Smooth muscle cell (in vitro differentiated cells): Measurements from ENCODE around the gene GRIK4. TPM values are rescaled to one million over a fixed set of nuclear protein-coding genes. Genes with fewer than 3 reads are reported as not detected.

ENCODE experiments used
- DNase-seq: peaks from one replicate; lab custom pipeline; 2025; ENCODE audit not compliant: unreplicated experiment; lab: John Stamatoyannopoulos, UW
- H2AFZ ChIP-seq: fragments of 200-600 bp; sonication (generic); 2 replicates; pipeline ENCODE4 v1.6.0; 2016; ENCODE audit warnings: antibody characterized with exemption, low read depth, mild to moderate bottlenecking
- H3F3A ChIP-seq: fragments of 200-600 bp; sonication (generic); 2 replicates; pipeline ENCODE4 v1.6.0; 2017; ENCODE audit warnings: antibody characterized with exemption, low read depth
- H3K27ac ChIP-seq: fragments of 200-600 bp; sonication (generic); 2 replicates; pipeline ENCODE4 v1.5.1; 2016; ENCODE audit warnings: low read depth, mild to moderate bottlenecking
- H3K27me3 ChIP-seq: fragments of 200-600 bp; sonication (generic); 2 replicates; pipeline ENCODE4 v1.6.1; 2016; ENCODE audit warnings: low read depth, mild to moderate bottlenecking
- H3K36me3 ChIP-seq: fragments of 200-600 bp; sonication (generic); 2 replicates; pipeline ENCODE4 v1.5.1; 2016; ENCODE audit warnings: low read depth
- H3K4me1 ChIP-seq: fragments of 200-600 bp; sonication (generic); 2 replicates; pipeline ENCODE4 v1.5.1; 2016; ENCODE audit warnings: low read depth
- H3K4me2 ChIP-seq: fragments of 200-600 bp; sonication (generic); 2 replicates; pipeline ENCODE4 v1.6.0; 2016; ENCODE audit warnings: mild to moderate bottlenecking
- H3K4me3 ChIP-seq: fragments of 200-600 bp; sonication (generic); 2 replicates; pipeline ENCODE4 v1.5.1; 2016; ENCODE audit warnings: mild to moderate bottlenecking
- H3K79me2 ChIP-seq: fragments of 200-600 bp; sonication (generic); 2 replicates; pipeline ENCODE4 v1.6.0; 2016; ENCODE audit warnings: low read depth, mild to moderate bottlenecking
- H3K9ac ChIP-seq: fragments of 200-600 bp; sonication (generic); 2 replicates; pipeline ENCODE4 v1.6.0; 2016; ENCODE audit warnings: low read depth
- H3K9me3 ChIP-seq: fragments of 200-600 bp; sonication (generic); replicated peaks from 2 replicates; pipeline ENCODE4 v1.5.1; 2016; ENCODE audit warnings: low read depth
- H4K20me1 ChIP-seq: fragments of 200-600 bp; sonication (generic); 2 replicates; pipeline ENCODE4 v1.6.0; 2016; ENCODE audit warnings: low read depth
- WGBS: methylation state at CpG from one replicate; pipeline ENCODE4 v1.1.7; 2016; ENCODE audit warnings: low lambda C conversion rate; 5-methylcytosine and 5-hydroxymethylcytosine counted together
- polyA plus RNA-seq: library from polyadenylated mRNA; unstranded; fragments of >200 nt; fragmentation: Nextera tagmentation; extraction: Ambion mirVana; gene quantifications from 2 replicates; pipeline ENCODE4 v1.2.1, GENCODE V29; 2016
- total RNA-seq: library from RNA; depleted of rRNA; stranded (reverse); fragments of >200 nt; gene quantifications from 2 replicates; pipeline ENCODE4 v1.2.3, GENCODE V29; 2014
- TF ChIP-seq, protein P1 (sequence below): fragments of 200-600 bp; sonication (generic); IDR thresholded peaks from 2 replicates; pipeline ENCODE4 v1.5.1; 2017; ENCODE audit warnings: borderline replicate concordance, mild to moderate bottlenecking, antibody characterized with exemption; ENCODE audit not compliant: insufficient read depth, poor library complexity, severe bottlenecking

The GRIK4 gene
- total and polyA plus RNA-seq, 2 experiments from 2014 or later = not detected

DNA sequence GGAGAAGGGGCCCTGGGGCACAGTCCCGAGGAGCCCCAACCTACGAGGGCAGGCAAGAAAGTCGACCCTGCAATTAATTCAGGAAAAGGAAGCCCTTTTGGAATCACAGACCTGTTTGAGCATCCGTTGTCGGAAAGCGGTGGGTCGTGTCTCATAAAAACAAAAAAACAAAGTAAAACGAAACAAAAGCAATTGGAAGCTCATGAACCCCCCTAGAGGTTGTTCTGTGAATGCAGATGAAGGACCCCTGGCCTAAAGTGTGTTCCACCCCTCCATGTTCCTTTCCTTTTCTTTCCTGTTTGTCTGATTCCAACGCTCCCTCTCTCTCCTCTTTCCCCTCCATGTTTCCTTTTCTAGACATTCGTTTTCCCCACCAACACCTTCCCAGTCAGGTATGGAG, 203.7 kb downstream of the GRIK4 start:
- Histone ChIP-seq H2AFZ (no peak overlapping the region), H3K4me3 (no peak overlapping the region), H3K27ac (no peak overlapping the region), H4K20me1 (no peaks in the 10 kb centered on the region), H3K4me2 (no peak overlapping the region), H3K4me1 (peaks cover 31% of the 10 kb centered on the region), H3K27me3 (peaks cover 3% of the 10 kb centered on the region), H3K79me2 (no peaks in the 10 kb centered on the region), H3F3A (no peaks in the 10 kb centered on the region), H3K9ac (no peak overlapping the region), H3K36me3 (no peaks in the 10 kb centered on the region), H3K9me3 (no peaks in the 10 kb centered on the region)
- 75% methylated on average over 10 of the region's 10 CpGs for WGBS
- DNase-seq = no peak
- TF ChIP-seq, protein P1, sequence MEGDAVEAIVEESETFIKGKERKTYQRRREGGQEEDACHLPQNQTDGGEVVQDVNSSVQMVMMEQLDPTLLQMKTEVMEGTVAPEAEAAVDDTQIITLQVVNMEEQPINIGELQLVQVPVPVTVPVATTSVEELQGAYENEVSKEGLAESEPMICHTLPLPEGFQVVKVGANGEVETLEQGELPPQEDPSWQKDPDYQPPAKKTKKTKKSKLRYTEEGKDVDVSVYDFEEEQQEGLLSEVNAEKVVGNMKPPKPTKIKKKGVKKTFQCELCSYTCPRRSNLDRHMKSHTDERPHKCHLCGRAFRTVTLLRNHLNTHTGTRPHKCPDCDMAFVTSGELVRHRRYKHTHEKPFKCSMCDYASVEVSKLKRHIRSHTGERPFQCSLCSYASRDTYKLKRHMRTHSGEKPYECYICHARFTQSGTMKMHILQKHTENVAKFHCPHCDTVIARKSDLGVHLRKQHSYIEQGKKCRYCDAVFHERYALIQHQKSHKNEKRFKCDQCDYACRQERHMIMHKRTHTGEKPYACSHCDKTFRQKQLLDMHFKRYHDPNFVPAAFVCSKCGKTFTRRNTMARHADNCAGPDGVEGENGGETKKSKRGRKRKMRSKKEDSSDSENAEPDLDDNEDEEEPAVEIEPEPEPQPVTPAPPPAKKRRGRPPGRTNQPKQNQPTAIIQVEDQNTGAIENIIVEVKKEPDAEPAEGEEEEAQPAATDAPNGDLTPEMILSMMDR = peak; percentile 36

DNA sequence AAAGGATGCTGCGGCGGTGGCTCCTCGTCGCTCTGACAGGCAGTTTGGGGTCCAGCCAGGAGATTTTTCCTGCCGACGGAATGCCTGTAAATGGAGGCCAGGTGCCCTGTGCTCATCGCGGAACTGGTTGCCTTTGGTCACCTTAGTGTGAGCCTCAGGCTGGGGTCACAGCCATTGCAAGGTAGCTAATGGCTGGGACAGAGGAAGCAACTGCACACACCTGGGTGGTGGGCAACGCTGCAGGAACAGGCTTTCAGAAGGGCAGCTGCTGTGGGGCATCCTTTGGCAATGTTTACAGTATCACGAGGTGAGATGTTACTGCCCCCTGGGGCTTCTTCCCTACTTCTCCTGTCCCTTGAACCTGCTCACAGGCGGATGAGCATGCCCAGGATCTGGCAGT, 205.5 kb downstream of the GRIK4 start:
- no peaks in the 10 kb centered on the region for H3F3A ChIP-seq
- no peaks in the 10 kb centered on the region for H4K20me1 ChIP-seq
- TF ChIP-seq, protein P1 = no peak
- H3K4me3 ChIP-seq = no peak overlapping the region
- H3K4me1 ChIP-seq = peaks cover 24% of the 10 kb centered on the region
- H3K27ac ChIP-seq = no peak overlapping the region
- H3K4me2 ChIP-seq = no peak overlapping the region
- no peaks in the 10 kb centered on the region for H3K9me3 ChIP-seq
- H3K79me2 ChIP-seq = no peaks in the 10 kb centered on the region
- WGBS = 94% methylated on average over 11 of the region's 11 CpGs
- H3K36me3 ChIP-seq = no peaks in the 10 kb centered on the region
- H3K9ac ChIP-seq = no peak overlapping the region
- no peak overlapping the region for H2AFZ ChIP-seq
- DNase-seq = no peak
- H3K27me3 ChIP-seq = peaks cover 3% of the 10 kb centered on the region

DNA sequence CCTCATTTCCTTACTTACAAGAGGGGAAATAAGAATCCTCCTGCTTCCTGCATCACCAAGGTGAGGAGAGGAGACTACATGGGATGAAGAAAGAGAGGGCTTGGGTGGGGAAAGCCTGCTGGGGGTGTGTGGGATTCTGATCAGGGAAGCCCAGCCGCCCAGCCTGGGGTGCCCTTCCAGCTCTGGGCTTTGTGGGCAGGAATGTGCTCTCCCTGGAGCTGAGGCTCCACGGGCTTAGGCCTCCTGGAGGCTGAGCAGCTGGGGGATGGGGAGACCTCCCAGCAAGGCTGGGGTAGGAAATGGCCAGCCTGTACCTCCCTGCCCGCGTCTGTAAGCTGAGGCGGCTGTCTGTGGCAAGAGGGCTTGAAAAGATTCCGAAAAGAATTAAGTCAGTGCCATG, 206.1 kb downstream of the GRIK4 start:
- H4K20me1 ChIP-seq = no peaks in the 10 kb centered on the region
- no peak overlapping the region for H3K4me3 ChIP-seq
- no peaks in the 10 kb centered on the region for H3K9me3 ChIP-seq
- peaks cover 3% of the 10 kb centered on the region for H3K27me3 ChIP-seq
- no peak for DNase-seq
- WGBS = 81% methylated on average over 6 of the region's 6 CpGs
- no peak overlapping the region for H3K27ac ChIP-seq
- no peaks in the 10 kb centered on the region for H3K79me2 ChIP-seq
- H3K36me3 ChIP-seq = no peaks in the 10 kb centered on the region
- H3K4me1 ChIP-seq = peaks cover 24% of the 10 kb centered on the region
- H3K4me2 ChIP-seq = no peak overlapping the region
- no peaks in the 10 kb centered on the region for H3F3A ChIP-seq
- H3K9ac ChIP-seq = no peak overlapping the region
- H2AFZ ChIP-seq = no peak overlapping the region
- TF ChIP-seq, protein P1 = no peak

DNA sequence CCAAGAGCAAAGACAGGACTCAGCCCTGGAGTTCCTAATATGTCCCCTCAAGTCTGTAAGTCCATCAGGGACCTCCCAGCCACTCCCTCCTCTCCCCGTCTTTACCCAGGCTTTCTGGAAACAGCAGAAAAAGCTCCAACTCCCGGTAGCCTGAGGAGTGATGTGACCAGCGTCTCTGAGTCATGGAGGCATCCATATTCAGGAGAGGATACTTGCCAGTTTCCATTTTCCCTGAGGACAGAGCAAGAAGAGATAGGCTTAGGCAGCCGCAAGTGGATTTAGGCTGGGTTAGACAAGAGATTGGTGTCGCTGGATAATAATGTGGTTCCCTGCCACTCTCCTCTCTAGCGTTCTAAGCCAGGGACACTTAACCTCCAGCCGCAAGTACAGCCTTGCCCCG, 206.6 kb downstream of the GRIK4 start:
- Histone ChIP-seq H3K27ac (no peak overlapping the region), H3K4me1 (peaks cover 24% of the 10 kb centered on the region), H3F3A (no peaks in the 10 kb centered on the region), H3K4me3 (no peak overlapping the region), H3K27me3 (peaks cover 3% of the 10 kb centered on the region), H3K9ac (no peak overlapping the region), H3K4me2 (no peak overlapping the region), H3K9me3 (no peaks in the 10 kb centered on the region), H4K20me1 (no peaks in the 10 kb centered on the region), H3K36me3 (no peaks in the 10 kb centered on the region), H2AFZ (no peak overlapping the region), H3K79me2 (no peaks in the 10 kb centered on the region)
- 77% methylated on average over 8 of the region's 8 CpGs for WGBS
- TF ChIP-seq, protein P1 = no peak
- DNase-seq = no peak
